GM21786 (cell line): Measurements from ENCODE around the gene HTRA1.

Source experiments
- ATAC-seq: cut with Tn5 transposase; IDR thresholded peaks from one replicate; pipeline ENCODE4 v1.9.1; 2021; ENCODE audit not compliant: unreplicated experiment

HTRA1 gene

DNA sequence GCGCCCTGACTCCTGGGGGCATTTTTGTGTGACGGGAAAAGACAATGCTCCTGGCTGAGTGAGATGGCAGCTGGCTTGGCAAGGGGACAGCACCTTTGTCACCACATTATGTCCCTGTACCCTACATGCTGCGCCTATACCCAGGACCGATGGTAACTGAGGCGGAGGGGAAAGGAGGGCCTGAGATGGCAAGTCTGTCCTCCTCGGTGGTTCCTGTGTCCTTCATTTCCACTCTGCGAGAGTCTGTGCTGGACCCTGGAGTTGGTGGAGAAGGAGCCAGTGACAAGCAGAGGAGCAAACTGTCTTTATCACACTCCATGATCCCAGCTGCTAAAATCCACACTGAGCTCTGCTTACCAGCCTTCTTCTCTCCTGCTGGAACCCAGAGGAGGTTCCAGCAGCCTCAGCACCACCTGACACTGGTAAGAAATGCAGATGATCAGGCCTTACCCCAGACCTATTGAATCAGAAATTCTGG, 6.7 kb upstream of the HTRA1 start, which contains the start of gene ARMS2:
Gene ARMS2 (plus strand): TSS at position 51 of the 478 bp plus-strand sequence. CDS start 75 bp downstream, at position 126.
- ATAC-seq: no peak

DNA sequence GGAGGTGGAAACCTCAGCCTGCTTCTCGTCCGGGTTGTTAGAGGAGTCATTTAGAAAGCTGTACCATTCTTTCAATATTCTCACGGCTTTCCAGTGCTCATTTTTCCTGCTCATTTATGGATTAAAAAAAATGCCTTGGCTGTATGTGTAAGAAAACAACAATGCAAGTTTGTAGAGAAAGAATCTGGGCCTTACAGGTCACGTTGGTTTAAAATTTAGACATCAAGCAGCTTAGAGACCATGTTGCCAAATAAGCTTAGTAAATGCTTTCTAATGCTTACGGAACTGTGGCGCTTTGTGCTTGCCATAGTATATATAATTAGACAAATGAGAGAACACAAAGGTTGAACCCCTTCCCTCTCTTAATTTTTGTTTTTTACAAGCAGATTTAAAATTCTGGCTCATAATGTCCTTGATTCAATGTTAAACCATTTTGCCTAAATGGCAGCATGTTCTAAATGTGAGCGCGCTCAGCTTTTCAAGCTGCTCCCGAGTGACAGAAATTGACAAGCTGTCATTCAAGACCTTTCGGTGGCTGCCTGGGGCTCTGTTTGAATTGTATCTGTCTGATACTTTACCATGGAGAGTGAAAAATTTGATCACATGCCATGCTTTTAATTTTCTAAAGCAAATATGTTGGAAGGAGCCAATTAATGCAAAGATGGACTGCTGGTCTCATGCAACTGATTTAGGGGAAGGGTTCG, 5.8 kb upstream of the HTRA1 start:
- ATAC-seq: no peak

DNA sequence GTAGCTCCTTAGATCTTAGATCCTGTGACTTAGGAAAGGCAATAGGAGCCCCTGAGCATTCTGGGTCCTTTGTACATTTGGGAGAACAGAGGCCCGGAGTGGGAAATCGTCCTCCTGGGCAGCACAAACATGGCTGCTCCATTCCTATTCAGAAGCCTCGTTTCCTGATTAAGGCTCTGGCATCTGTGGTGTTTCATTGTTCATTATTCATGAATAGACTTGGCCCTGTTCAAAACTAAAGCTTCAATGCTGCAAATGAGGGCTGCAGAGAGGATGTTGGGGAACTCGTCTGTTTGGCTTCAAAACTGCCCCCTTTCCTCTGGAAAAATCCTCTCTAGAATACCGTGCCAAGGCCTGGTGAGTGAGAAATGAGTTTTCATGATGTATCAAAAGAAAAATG, 3.4 kb upstream of the HTRA1 start:
- no peak for ATAC-seq

DNA sequence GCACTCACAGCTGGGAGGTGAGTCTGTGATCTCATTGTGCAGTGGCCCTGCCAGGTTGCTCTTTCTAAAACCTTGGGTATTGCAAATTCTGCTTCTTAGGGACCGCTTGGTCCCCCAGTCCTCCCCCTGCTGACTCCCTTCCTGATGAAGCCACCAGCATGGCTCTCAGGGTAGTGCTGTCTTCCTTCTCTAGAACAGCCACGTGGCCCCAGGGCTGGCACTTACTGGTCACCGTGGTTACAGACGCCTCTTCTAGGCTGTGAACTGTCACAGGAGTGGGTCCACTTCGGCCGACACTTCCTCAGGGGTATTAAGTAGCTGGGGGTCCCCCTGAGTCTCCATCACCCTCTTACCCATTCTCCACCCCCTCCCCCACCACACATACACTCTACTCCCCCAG, 2.7 kb upstream of the HTRA1 start:
- ATAC-seq: no peak

DNA sequence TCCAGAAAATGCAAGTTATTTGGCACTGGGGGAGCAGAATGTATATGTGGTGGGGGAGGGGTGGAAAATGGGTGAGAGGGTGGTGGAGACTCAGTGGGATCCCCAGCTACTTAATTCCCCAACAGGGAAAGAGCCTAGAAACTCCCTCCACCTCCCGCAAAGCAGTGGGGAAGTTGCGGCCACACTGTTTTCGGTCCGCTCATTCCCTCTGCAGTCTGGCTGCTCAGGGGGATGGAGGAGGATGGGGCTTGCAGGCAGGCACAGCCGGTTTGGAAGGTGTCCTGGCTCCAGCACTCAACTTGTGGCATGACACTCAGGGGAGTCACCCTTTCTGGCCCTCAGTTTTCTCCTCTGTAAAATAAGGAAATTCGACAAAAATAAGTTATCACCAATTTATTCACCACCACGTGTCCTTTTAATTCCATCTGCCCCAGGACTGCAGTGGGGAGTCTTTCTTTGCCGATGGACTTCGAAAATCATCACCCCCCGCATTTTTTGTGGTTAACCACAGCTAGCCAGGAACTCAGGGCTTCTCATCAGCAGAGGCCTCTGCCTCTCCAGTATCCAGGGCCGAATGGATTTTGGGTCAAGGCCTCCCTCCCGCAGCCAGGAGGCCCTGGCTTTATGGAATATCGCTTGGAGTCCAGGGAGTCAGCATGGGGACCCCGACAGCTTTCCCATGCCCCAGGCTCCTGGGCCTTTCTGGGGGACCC, 1.6 kb upstream of the HTRA1 start:
- ATAC-seq: no peak

DNA sequence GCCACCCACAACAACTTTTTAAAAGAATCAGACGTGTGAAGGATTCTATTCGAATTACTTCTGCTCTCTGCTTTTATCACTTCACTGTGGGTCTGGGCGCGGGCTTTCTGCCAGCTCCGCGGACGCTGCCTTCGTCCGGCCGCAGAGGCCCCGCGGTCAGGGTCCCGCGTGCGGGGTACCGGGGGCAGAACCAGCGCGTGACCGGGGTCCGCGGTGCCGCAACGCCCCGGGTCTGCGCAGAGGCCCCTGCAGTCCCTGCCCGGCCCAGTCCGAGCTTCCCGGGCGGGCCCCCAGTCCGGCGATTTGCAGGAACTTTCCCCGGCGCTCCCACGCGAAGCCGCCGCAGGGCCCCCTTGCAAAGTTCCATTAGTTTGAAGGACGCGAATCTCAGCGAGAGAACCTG, 461 bp upstream of the HTRA1 start:
- ATAC-seq: no peak

DNA sequence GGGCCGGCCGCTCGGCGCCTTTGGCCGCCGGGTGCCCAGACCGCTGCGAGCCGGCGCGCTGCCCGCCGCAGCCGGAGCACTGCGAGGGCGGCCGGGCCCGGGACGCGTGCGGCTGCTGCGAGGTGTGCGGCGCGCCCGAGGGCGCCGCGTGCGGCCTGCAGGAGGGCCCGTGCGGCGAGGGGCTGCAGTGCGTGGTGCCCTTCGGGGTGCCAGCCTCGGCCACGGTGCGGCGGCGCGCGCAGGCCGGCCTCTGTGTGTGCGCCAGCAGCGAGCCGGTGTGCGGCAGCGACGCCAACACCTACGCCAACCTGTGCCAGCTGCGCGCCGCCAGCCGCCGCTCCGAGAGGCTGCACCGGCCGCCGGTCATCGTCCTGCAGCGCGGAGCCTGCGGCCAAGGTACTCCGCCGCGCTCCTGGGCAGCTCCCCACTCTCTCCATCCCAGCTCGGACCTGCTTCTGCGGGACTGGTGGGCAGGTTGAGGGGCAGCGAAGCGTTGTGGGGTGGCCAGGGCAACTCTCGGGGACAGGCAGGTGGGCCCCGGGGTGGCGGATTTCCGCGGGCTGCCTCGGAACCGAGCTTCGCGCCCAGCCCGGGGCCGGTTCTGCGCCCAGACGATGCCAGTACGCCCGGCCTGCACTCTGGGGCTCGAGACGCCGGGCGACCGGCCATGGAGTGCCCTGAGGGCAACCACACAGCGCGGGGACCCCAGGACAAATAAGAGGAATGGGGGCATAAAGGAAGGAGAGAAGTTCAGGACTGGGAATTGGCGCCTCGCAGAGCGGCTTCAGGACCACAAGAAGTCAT, 578 bp downstream of the HTRA1 start:
- ATAC-seq: no peak

DNA sequence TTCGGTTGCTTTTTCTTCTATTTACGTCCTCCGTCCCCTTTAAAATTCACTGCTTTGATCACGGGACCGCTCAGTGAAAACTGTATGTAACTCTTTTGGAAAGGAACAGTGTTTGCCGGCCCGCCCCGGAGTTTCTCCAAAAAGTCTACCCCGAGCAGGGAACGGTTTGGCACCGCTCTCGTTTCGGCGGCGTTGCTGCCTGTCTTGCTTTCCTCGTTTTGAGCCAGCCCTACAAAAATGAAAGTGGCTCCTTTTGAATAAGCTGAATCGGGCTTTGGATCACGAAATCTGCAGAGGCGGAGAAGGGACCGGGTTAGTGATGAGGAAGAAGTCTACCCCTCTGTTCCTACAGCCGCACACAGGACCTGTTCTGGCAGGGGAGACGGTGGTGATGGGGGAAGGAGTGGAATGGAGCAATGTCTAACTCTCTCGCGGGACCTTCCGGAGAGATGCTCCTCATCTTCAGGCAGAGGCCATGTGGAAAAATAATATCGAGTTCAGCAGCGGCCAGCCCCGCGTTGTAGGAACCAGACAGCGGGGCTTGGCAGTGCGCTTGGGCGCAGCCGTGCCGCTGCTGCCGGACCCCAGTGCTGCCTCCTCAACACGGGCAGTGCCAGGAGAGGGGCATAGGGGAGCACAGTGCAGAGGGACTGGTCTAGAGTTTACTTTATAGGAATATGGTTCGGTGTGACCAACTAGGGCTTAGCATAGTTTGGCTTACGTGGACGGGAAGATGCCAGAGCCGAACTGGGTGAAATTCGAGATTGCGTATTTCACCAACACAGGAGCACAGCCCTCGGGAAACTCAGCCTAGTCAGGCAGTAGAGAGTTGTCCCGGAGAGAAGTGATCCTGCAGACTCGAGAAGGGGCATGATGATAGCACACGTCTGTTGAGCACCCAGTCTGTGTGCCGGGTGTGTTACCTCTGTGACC, 1.4 kb downstream of the HTRA1 start:
- no peak for ATAC-seq

DNA sequence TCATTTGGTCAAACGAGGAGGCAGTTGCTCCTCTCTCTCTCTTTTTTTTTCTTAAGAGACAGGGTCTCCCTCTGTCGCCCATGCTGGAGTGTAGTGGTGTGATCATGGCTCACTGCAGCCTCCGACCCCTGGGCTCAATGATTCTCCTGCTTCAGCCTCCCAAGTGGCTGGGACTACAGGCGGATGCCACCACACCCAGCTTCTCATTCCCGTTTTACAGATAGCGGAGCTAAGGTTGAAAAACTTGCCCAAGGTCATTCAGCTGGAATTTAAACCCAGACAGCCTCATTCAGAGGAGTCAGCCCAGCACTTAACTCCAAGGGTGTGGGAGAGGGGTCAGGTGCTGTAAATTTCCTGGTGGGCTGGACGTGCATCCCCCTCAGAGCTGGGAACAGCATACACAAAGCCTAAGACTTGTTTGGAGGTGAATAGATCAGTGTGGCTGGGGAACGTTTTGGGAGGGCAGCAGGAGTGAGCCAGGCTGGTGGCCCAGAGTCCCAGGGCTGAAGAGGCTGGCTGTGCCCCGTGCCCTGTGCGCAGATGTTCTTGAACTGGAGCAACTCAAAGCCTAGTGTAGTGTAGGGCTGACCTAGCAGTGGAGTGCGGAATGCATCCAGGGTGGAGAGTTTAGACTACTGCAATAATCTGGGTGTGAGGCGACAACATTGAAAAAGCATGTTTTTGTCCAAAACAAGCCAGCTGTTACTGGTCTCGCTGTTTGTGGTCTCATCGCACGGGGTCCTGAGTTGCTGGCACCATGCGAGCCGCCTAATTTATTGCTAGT, 2.3 kb downstream of the HTRA1 start:
- ATAC-seq: no peak

DNA sequence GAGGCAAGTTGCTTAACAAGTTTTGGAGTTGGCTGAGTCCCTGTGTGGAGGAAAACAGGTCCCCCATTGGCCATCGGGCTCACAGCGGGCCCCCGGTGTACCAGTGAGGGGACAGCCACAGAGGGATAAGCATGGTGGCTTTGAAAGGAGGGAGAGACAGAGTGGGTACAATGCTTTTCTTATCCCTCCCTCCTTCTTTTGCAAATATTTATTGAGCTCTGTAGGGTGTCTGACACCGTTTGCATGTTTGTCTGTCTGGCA, 2.8 kb downstream of the HTRA1 start:
- ATAC-seq: no peak

DNA sequence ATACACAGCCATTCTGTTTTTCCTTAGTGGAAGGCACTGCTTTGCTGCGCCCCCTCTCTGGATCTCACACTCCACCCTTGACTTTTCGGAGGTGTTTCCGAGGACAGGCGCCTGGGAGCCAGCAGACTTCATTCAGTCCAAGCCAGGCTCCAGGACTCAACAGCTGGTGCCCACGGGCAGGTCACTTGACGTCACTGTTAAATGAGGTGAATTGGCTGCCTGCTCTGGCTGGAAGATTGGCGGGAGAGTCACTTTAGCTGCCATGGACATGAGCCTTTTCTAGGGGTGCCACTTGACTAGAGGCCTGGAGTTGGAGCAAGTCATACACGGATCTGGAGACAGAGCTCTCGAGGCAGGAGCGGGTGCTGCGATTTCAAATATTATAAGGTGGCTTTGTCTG, 3.2 kb downstream of the HTRA1 start:
- no peak for ATAC-seq

DNA sequence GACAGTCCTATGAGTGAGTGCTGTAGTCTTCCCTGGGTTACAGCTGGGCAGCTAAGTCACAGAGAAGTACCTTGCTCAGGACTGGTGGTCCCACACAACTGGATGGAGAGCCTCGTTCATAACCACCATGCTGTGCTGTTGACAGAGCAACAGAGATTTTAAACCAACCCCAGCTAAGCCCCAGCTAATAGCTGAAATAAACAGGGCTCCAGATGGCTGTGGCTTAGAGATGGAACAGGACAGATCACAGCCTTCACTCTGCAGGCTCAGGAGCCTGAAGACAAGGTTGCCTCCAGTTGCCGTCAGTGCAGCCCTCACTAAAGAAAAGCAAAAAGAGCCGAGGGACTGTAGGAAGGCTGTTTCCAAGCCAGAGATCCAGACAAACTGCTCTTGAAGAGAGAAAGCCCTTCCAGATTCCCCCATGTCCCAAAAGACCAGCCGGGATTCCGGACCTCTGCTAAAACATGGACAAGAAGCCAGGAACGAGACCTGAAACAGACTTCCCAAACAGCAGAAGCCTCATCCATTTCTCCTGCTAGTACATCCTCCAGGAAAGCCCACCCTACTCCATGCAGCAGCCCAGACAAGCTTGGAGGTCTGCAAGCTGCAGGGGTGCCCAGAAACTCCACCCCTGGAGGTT, 4.2 kb downstream of the HTRA1 start:
- ATAC-seq: no peak

DNA sequence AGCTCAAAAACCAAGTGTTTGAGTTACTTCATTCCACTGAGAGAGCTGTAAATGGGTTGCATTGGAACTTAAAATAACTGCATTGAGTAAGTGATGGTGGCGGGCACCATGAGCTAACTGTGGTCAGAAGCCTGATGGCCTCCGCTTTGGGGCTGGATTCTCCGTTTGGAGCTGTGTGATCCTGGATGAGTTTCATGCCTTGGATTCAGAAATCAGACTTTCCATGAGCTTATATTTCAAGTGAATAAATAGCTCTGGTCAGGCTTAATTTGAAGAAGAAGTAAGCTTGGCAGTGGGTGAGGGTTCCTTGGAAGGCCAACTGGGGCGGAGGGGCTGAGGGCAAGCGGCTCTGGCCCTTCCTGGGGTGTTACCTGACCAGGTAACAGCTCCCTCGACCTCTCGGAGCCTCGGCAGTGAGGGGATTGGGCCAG, 5.6 kb downstream of the HTRA1 start:
- no peak for ATAC-seq

DNA sequence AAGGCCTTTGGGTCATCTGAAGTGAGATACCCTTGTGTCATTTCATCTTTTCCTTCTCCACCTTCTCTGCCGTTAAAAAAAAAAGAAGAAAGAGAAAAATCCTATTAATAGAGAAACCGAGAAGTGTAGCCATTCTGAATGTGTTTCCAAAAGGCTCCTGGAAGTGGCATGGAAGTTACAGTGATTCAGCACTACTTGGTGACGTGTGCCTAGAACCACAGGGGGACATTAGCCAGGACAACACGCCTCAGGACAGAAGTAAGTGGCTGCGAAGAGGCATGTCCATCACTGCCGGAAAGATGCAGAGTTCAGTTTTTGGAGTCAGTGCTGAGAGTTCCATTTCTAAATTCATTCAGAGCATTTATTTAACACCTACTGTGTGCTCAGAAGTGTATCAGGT, 6.3 kb downstream of the HTRA1 start:
- no peak for ATAC-seq

DNA sequence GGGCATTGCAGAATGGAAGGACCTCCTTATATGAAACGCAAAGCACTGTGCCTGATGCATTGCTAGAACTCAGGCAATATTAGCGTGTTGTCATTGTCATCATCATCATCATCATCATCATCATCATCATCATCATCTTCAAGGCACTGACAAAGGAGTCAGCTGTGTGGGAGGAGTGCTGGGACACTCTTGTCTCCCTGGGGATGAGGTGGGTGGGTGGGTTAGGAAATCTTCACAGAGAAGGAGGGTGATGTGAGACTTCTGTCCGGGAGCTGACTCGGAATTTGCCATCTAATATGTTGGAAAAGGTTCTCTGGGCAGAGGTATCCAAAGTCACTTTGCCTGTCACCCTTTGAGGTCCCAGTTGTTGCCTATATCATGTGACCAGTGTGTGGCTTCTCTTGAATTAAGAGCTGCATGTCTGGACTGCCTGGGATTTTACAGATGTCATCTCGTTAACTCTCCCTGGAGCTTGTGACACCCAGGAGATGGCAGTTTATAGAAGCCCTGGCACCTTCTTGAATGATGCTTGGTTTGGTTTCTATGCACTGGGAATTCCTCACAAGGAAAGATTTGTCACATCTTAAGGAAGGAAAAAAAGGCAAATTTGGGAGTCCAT, 7.1 kb downstream of the HTRA1 start:
- ATAC-seq: no peak

DNA sequence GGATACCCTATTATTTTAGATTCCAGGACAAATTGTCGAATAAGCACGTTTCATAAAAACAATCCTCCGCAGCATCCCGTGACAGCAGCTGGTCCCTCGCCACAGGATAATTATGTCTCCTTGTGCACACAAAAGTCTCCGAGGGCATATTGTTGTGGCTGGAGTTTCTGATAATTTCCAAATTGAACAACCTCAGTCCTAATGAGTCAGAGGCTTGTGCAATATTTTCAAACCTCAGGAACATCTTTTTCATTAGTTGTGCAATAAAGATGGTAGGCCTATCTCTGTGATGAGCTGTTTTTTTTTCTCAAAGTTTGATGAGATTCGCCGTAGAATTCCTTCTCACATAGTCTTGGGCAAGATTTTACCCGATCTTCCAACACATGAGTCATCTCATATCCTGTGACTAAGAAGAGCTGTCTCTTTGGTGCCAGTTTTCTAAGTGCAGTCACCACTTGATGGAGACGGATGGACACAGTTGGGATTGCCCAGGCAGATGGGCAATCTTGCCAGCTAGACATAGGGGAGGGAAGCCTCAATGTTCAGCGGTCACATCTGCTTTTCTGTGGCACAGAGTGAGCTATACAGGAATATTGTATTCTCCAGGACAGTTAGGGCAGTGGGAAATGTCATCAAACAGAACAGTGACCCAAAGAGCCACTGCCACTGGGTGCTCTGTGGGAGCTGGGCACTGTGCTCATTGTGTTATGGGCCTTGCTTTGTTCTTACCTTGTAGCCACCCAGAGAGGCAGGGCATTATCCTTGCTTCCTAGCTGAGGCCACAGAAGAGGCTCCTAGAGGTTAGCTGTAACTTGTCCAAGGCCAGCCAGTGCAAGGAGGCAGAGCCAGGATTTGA, 7.8 kb downstream of the HTRA1 start:
- no peak for ATAC-seq

DNA sequence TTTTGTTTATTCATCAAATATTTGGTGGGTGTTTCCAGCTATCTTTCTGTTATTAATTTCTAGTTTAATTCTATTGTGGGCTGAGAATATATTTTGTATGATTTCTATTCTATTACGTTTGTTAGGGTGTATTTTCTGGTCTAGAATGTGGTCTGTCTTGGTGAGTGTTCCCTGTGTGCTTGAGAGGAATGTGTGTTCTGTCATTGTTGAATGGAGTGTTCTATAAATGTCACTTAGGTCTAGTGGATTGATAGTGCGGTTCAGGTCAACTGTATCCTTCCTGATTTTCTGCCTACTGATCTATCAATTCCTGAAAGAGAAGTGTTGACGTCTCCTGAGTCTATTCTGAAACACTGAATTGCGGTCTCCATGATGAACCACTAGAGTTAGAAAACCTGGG, 8.5 kb downstream of the HTRA1 start:
- ATAC-seq: no peak

DNA sequence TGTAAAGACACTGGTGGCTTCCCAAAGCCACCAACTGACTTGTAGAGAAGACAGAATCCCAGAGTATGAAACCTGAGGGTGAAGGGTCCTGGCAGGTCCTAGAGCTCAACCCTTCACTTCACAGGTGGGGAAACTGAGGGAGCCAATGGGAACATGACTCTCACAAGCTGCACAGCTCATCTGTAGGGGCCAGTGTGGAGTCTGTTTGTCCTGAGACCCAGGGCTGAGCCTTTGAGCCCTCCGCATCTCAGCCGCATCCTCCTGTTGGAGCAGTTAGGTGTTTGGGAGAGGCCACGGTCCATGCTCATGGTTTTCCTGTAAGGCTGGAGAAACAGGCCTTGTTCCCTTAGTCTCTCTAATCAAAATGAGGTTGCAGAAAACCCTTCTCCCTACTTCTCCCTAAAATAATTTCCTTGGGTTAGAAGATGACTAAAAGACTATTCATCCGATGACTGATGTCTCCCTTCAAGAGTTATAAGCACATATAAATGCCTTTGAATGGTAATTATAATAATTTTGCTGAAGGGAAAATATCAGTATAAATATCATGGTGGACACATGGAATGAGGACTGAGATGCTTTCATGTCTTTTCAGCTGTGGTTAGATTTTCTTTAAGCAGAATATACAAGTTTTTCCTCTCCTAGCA, 10.3 kb downstream of the HTRA1 start:
- no peak for ATAC-seq
